Kidney tubule cell (primary cell): Measurements from ENCODE around the gene CDK14.
A peak's percentile ranks its signal among the peaks of the same experiment; 100 is the strongest.

Source experiments
- DNase-seq: peaks from one replicate; pipeline ENCODE4 v3.0.0-alpha.2; 2018; ENCODE audit warnings: low spot score

The CDK14 gene

GRCh38 chr7:90951986-90952954 lies 356.1 kb downstream of the CDK14 start:
- DNase-seq: no peak

- DNase-seq: no peak
Measured at GRCh38 chr7:90955641-90956207, 359.6 kb downstream of the CDK14 start.

GRCh38 chr7:90957883-90958282 lies 361.8 kb downstream of the CDK14 start:
- no peak for DNase-seq

GRCh38 chr7:90958647-90959046 lies 362.5 kb downstream of the CDK14 start:
- DNase-seq: peak; percentile 49

GRCh38 chr7:90961037-90961725 lies 365.1 kb downstream of the CDK14 start:
- DNase-seq: peak; percentile 26

GRCh38 chr7:90965211-90965610 lies 369.1 kb downstream of the CDK14 start:
- no peak for DNase-seq

GRCh38 chr7:90966346-90966745 lies 370.2 kb downstream of the CDK14 start:
- no peak for DNase-seq

- no peak for DNase-seq
Measured at GRCh38 chr7:90968871-90969270, 372.8 kb downstream of the CDK14 start.

- DNase-seq: no peak
Measured at GRCh38 chr7:90972906-90973550, 376.9 kb downstream of the CDK14 start.

- no peak for DNase-seq
Measured at GRCh38 chr7:90977056-90977455, 380.9 kb downstream of the CDK14 start.

GRCh38 chr7:90980545-90980944 lies 384.4 kb downstream of the CDK14 start:
- no peak for DNase-seq

- no peak for DNase-seq
Measured at GRCh38 chr7:90982228-90982627, 386.1 kb downstream of the CDK14 start.

GRCh38 chr7:90984692-90985091 lies 388.6 kb downstream of the CDK14 start:
- DNase-seq: no peak

- no peak for DNase-seq
Measured at GRCh38 chr7:90988516-90988915, 392.4 kb downstream of the CDK14 start.

- DNase-seq: peak; percentile 19
Measured at GRCh38 chr7:90988996-90989765, 393.1 kb downstream of the CDK14 start.

- DNase-seq: no peak
Measured at GRCh38 chr7:90994121-90994520, 398.0 kb downstream of the CDK14 start.

GRCh38 chr7:90994601-90995000 lies 398.5 kb downstream of the CDK14 start:
- no peak for DNase-seq

GRCh38 chr7:90995996-90996395 lies 399.9 kb downstream of the CDK14 start:
- DNase-seq: no peak

GRCh38 chr7:90999989-91000979 lies 404.2 kb downstream of the CDK14 start:
- peak; percentile 13 for DNase-seq

GRCh38 chr7:91005024-91005423 lies 408.9 kb downstream of the CDK14 start:
- no peak for DNase-seq
